GM20431 (cell line): ENCODE results near the gene ANKFN1.

Experiments
- in situ Hi-C: fragments of 300-500 bp; cut with MseI, MboI; formaldehyde crosslinking; loops from one replicate; pipeline ENCODE4 v1.15.0; 2020; ENCODE audit warnings: low sequenced_read_pairs; ENCODE audit not compliant: unreplicated experiment

The ANKFN1 gene

GRCh38 chr17:56152874-56153602 is at the start of gene ANKFN1:
Gene ANKFN1, plus strand, starts transcription at chr17:56153475. Its CDS starts 59,193 bp downstream, at chr17:56212668.
- in situ Hi-C loops = loop anchor here (25.0 kb wide), 1 partner anchor 109 kb away; no protein-coding TSS in a partner anchor

GRCh38 chr17:56108811-56109284 is 44.4 kb upstream of the ANKFN1 start:
- in situ Hi-C loops = no loop called here

- in situ Hi-C loops = no loop called here
Observed at GRCh38 chr17:56109836-56110235, 43.4 kb upstream of the ANKFN1 start.

GRCh38 chr17:56110463-56111135 is 42.7 kb upstream of the ANKFN1 start:
- in situ Hi-C loops = no loop called here

- in situ Hi-C loops = no loop called here
Observed at GRCh38 chr17:56111706-56112485, 41.4 kb upstream of the ANKFN1 start.

GRCh38 chr17:56113486-56113885 is 39.8 kb upstream of the ANKFN1 start:
- in situ Hi-C loops = no loop called here

- in situ Hi-C loops = no loop called here
Observed at GRCh38 chr17:56114469-56114868, 38.8 kb upstream of the ANKFN1 start.

GRCh38 chr17:56119191-56119590 is 34.1 kb upstream of the ANKFN1 start:
- in situ Hi-C loops = no loop called here

- in situ Hi-C loops = no loop called here
Observed at GRCh38 chr17:56119936-56120335, 33.3 kb upstream of the ANKFN1 start.

GRCh38 chr17:56121191-56122051 is 31.9 kb upstream of the ANKFN1 start:
- in situ Hi-C loops = no loop called here

GRCh38 chr17:56125830-56126819 is 27.1 kb upstream of the ANKFN1 start:
- in situ Hi-C loops = no loop called here

GRCh38 chr17:56130026-56130425 is 23.2 kb upstream of the ANKFN1 start:
- in situ Hi-C loops = no loop called here

GRCh38 chr17:56130631-56131030 is 22.6 kb upstream of the ANKFN1 start:
- in situ Hi-C loops = no loop called here

GRCh38 chr17:56131431-56131830 is 21.8 kb upstream of the ANKFN1 start:
- in situ Hi-C loops = no loop called here

- in situ Hi-C loops = no loop called here
Observed at GRCh38 chr17:56136301-56136700, 17.0 kb upstream of the ANKFN1 start.

GRCh38 chr17:56141046-56141839 is 12.0 kb upstream of the ANKFN1 start:
- in situ Hi-C loops = no loop called here

- in situ Hi-C loops = no loop called here
Observed at GRCh38 chr17:56142325-56142724, 10.9 kb upstream of the ANKFN1 start.

GRCh38 chr17:56142781-56143180 is 10.5 kb upstream of the ANKFN1 start:
- in situ Hi-C loops = no loop called here
